Common myeloid progenitor, CD34-positive (primary cell): ENCODE results near the gene DOCK9.

Experiments
- CTCF ChIA-PET: fragments of 350-600 bp; sonication (Branson Sonifier 250); formaldehyde crosslinking; loops from one replicate; lab custom pipeline; 2021; ENCODE audit warnings: antibody characterized with exemption; lab: Charles Lee
- POLR2A ChIA-PET: fragments of 350-600 bp; sonication (Branson Sonifier 250); formaldehyde crosslinking; loops from one replicate; lab custom pipeline; 2021; ENCODE audit warnings: antibody characterized with exemption; lab: Charles Lee
- DNase-seq, 3 donors: peaks; one replicate each; pipeline versions ENCODE4 v3.0.0 to v3.0.0-alpha.2; 2013
- H3K27ac ChIP-seq, 2 experiments: 1 replicate in 1 of 2; 2 replicates in 1 of 2; pipeline ENCODE4 v1.7.0; 2013; ENCODE audit warnings: inconsistent platforms in 2 of 2, low read length in 2 of 2, mild to moderate bottlenecking in 2 of 2, low read depth in 1 of 2, moderate library complexity in 1 of 2; ENCODE audit not compliant: severe bottlenecking in 2 of 2, insufficient read depth in 1 of 2, poor library complexity in 1 of 2
- H3K27me3 ChIP-seq, 5 experiments: replicated peaks in 2 of 5; 1 replicate in 3 of 5; 2 replicates in 2 of 5; pipeline versions ENCODE4 v1.6.1 to v1.7.0; 2013; ENCODE audit warnings: low read length in 4 of 5, mild to moderate bottlenecking in 2 of 5, moderate library complexity in 2 of 5, inconsistent platforms in 1 of 5; ENCODE audit not compliant: insufficient read depth in 5 of 5, control insufficient read depth in 4 of 5
- H3K36me3 ChIP-seq, 4 experiments: 1 replicate in 2 of 4; 2 replicates in 2 of 4; pipeline versions ENCODE4 v1.6.1 to v1.7.0; 2013; ENCODE audit warnings: low read length in 3 of 4, control low read depth in 1 of 4, mild to moderate bottlenecking in 1 of 4; ENCODE audit not compliant: control insufficient read depth in 4 of 4, insufficient read depth in 4 of 4
- H3K4me1 ChIP-seq, 4 experiments: 1 replicate in 3 of 4; 2 replicates in 1 of 4; pipeline versions ENCODE4 v1.6.1 to v1.7.1; 2013; ENCODE audit warnings: low read length in 3 of 4, mild to moderate bottlenecking in 3 of 4, control low read depth in 1 of 4, inconsistent platforms in 1 of 4, moderate library complexity in 1 of 4; ENCODE audit not compliant: control insufficient read depth in 4 of 4, insufficient read depth in 4 of 4; ENCODE audit errors: control extremely low read depth in 1 of 4
- H3K4me3 ChIP-seq, 7 experiments: 1 replicate in 4 of 7; 2 replicates in 3 of 7; pipeline versions ENCODE4 v1.5.1 to v1.7.0; 2013; ENCODE audit warnings: mild to moderate bottlenecking in 7 of 7, low read length in 6 of 7, moderate library complexity in 6 of 7, inconsistent platforms in 2 of 7, low read depth in 2 of 7, control low read depth in 1 of 7; ENCODE audit not compliant: insufficient read depth in 4 of 7, control insufficient read depth in 1 of 7; ENCODE audit errors: extremely low read depth in 1 of 7
- H3K9me3 ChIP-seq, 5 experiments: 1 replicate in 4 of 5; 2 replicates in 1 of 5; pipeline versions ENCODE4 v1.6.1 to v1.7.1; 2013; ENCODE audit warnings: low read length in 4 of 5, mild to moderate bottlenecking in 2 of 5, inconsistent platforms in 1 of 5, low read depth in 1 of 5, moderate library complexity in 1 of 5; ENCODE audit not compliant: control insufficient read depth in 4 of 5, insufficient read depth in 2 of 5; ENCODE audit errors: control extremely low read depth in 1 of 5
- WGBS: methylation state at CpG from one replicate; pipeline ENCODE4 v1.1.5; 2013; ENCODE audit not compliant: insufficient coverage; 5-methylcytosine and 5-hydroxymethylcytosine counted together

DOCK9 gene

DNA sequence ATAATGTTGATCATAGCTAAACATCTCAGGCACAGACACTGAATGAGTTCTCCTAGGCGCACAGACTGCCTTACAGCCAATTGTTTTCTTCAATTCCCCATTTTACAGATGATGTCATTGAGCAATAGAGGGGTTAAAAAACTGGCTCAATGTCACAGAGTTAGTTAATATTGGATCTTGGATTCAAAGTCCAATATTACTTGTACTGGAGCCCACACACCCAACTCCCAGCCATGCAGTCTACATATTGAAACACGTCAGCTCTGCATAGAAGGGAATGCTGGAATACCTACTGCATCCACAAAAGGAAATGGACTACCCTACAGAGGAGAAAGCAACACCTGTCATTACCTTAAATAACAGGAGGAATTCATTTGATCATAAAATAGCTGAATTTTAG lies 149.2 kb downstream of the DOCK9 start:
- no peak overlapping the region for H3K27ac ChIP-seq
- no CpG with 5 or more reads among the region's 2 CpGs for WGBS

DNA sequence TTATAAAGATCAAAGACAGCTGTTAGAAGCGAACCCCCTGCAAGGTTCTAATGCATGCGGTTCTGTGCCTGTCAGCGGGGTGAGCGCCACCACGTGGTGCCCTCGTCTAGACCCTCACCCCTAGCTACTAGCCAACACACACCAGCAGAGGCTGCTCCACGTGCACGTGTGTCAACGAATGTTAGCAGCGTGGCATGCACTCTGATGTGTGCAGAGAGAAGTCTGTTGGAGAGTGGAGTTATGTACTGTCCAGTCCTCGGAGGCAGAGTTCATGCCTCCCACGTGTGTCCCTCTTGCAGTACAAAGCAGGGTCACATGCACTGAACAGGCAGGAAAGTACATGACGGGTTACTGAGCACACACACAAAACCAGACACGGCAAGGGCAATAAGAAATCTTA lies 150.4 kb downstream of the DOCK9 start:
- H3K36me3 ChIP-seq, result no peaks in the 10 kb centered on the region
- 94% methylated on average over 10 of the region's 14 CpGs for WGBS
- peaks cover 0 to 32% (median 3%) of the 10 kb centered on the region in 5 experiments for H3K27me3 ChIP-seq
- CTCF ChIA-PET, result interaction anchor here (1.2 to 2.6 kb wide), 6 partner anchors 9 to 971 kb away, joined by 3 to 13 read pairs (median 4); no protein-coding TSS in a partner anchor
- H3K27ac ChIP-seq, result no peak overlapping the region
- no peak overlapping the region for H3K4me3 ChIP-seq
- H3K9me3 ChIP-seq, result peaks cover 0 to 5% (median 0%) of the 10 kb centered on the region in 5 experiments
- no peak for DNase-seq
- H3K4me1 ChIP-seq, result no peaks in the 10 kb centered on the region
- POLR2A ChIA-PET, result no interaction called here

More for the DNA sequence above, 149.2 kb downstream of the DOCK9 start:
- peaks cover 0 to 7% (median 0%) of the 10 kb centered on the region in 5 experiments for H3K9me3 ChIP-seq
- no peak for DNase-seq
- peaks cover 0 to 39% (median 3%) of the 10 kb centered on the region in 5 experiments for H3K27me3 ChIP-seq
- no peaks in the 10 kb centered on the region for H3K4me1 ChIP-seq
- ChIA-PET POLR2A (no interaction called here), CTCF (interaction anchor here (0.9 to 2.6 kb wide), 7 partner anchors 11 to 973 kb away, joined by 3 to 13 read pairs (median 3); no protein-coding TSS in a partner anchor)
- no peaks in the 10 kb centered on the region for H3K36me3 ChIP-seq
- no peak overlapping the region for H3K4me3 ChIP-seq

- Histone ChIP-seq H3K4me1 (no peaks in the 10 kb centered on the region), H3K36me3 (no peaks in the 10 kb centered on the region), H3K27ac (no peak overlapping the region), H3K4me3 (no peak overlapping the region), H3K27me3 (peaks cover 0 to 28% (median 3%) of the 10 kb centered on the region in 5 experiments), H3K9me3 (peaks cover 0 to 5% (median 0%) of the 10 kb centered on the region in 5 experiments)
- POLR2A ChIA-PET, result no interaction called here
- DNase-seq, result no peak
- CTCF ChIA-PET, result no interaction called here
- WGBS, result 88% methylated on average over 4 of the region's 6 CpGs
Observed at GRCh38 chr13:98826146-98826545, 151.7 kb downstream of the DOCK9 start.

DNA sequence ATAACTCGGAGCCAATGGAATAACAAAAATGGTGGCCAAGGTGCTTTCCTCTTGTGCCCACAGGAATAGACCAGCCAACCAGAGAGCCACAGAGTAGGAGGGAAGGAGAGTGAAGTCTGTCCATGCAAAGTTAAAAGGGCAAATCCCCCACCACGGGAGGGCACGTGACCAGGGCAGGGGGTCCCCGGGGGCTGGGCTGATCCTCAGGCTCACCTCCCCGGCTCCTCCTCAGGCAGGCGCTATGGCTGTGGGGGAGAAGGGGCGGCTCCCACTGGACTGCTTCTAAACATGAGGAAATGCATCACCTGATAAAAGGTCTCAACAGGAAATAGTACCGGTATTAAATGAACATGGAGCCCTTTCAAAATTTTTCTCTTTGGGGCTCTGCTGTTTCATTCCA lies 152.2 kb downstream of the DOCK9 start:
- H3K36me3 ChIP-seq, result no peaks in the 10 kb centered on the region
- ChIA-PET POLR2A (no interaction called here), CTCF (interaction anchor here (1.2 kb wide), 1 partner anchor 14 kb away, joined by 4 read pairs; no protein-coding TSS in a partner anchor)
- no peak overlapping the region for H3K4me3 ChIP-seq
- 66% methylated on average over 5 of the region's 8 CpGs for WGBS
- peaks cover 0 to 5% (median 0%) of the 10 kb centered on the region in 5 experiments for H3K9me3 ChIP-seq
- no peak overlapping the region for H3K27ac ChIP-seq
- no peaks in the 10 kb centered on the region for H3K4me1 ChIP-seq
- peaks cover 0 to 32% (median 3%) of the 10 kb centered on the region in 5 experiments for H3K27me3 ChIP-seq
- no peak for DNase-seq

DNA sequence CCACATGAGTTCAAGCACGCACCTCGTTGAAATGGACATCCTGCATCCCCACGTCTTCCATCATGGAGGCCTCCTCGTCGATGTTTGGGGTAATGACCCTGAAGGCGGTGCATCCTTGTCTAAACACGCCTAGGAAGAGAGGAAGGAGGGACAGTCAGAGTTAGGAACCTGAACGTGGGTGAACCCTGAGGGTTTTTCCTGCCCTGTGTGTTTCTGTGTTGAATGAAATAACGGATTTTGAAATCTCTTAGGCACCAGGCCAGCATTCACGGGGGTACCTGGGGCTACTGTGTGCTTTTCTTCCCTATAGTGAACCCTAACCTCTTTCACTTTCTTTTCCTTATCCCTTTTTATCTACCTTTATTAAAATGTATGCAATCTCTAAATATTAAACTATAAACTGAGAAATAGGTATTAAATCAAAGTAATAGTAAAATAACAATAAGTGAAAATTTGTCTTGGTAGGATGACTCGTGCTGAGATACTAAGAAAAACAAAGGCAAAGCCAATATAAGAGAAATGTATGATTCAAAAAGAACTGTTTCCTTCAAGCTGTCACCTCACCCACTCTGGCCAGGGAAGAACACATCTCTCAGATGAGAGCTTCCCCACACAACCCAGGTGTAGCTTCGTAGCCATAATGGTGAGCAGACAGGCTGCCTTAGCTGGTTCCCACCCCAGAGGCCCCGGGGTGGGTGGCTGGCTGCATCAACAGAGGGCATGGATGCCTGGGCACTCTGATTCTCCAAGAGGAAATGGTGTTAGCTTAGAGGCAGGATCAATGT lies 153.3 kb downstream of the DOCK9 start:
- H3K36me3 ChIP-seq, result no peaks in the 10 kb centered on the region
- CTCF ChIA-PET, result interaction anchor here (1.2 kb wide), 1 partner anchor 15 kb away, joined by 4 read pairs; no protein-coding TSS in a partner anchor
- H3K4me3 ChIP-seq, result no peak overlapping the region

GRCh38 chr13:98823442-98823841 lies 154.4 kb downstream of the DOCK9 start:
- no peak for DNase-seq
- no peaks in the 10 kb centered on the region for H3K36me3 ChIP-seq
- 97% methylated on average over 4 of the region's 5 CpGs for WGBS
- POLR2A ChIA-PET, result no interaction called here
- H3K27me3 ChIP-seq, result peaks cover 0 to 27% (median 0%) of the 10 kb centered on the region in 5 experiments
- H3K27ac ChIP-seq, result no peak overlapping the region
- no peaks in the 10 kb centered on the region for H3K4me1 ChIP-seq
- no peak overlapping the region for H3K4me3 ChIP-seq
- CTCF ChIA-PET, result interaction anchor here (2.1 kb wide), 1 partner anchor 15 kb away, joined by 4 read pairs; no protein-coding TSS in a partner anchor
- peaks cover 0 to 5% (median 0%) of the 10 kb centered on the region in 5 experiments for H3K9me3 ChIP-seq

More for the DNA sequence above, 153.3 kb downstream of the DOCK9 start:
- Histone ChIP-seq H3K27me3 (peaks cover 0 to 26% (median 1%) of the 10 kb centered on the region in 5 experiments), H3K9me3 (peaks cover 0 to 5% (median 0%) of the 10 kb centered on the region in 5 experiments), H3K27ac (no peak overlapping the region), H3K4me1 (no peaks in the 10 kb centered on the region)
- no peak for DNase-seq
- 95% methylated on average over 6 of the region's 13 CpGs for WGBS
- POLR2A ChIA-PET, result no interaction called here

- DNase-seq, result no peak
- no peaks in the 10 kb centered on the region for H3K36me3 ChIP-seq
- ChIA-PET POLR2A (no interaction called here), CTCF (interaction anchor here (2.1 kb wide), 1 partner anchor 16 kb away, joined by 4 read pairs; no protein-coding TSS in a partner anchor)
- H3K4me3 ChIP-seq, result no peak overlapping the region
- no peaks in the 10 kb centered on the region for H3K4me1 ChIP-seq
- H3K27ac ChIP-seq, result no peak overlapping the region
- H3K9me3 ChIP-seq, result no peaks in the 10 kb centered on the region
- H3K27me3 ChIP-seq, result peaks cover 0 to 18% (median 0%) of the 10 kb centered on the region in 5 experiments
- 83% methylated on average over 2 of the region's 3 CpGs for WGBS
Observed at GRCh38 chr13:98822225-98822606, 155.6 kb downstream of the DOCK9 start.
